ENCODE data around the gene PLXNA2.

The PLXNA2 gene

DNA sequence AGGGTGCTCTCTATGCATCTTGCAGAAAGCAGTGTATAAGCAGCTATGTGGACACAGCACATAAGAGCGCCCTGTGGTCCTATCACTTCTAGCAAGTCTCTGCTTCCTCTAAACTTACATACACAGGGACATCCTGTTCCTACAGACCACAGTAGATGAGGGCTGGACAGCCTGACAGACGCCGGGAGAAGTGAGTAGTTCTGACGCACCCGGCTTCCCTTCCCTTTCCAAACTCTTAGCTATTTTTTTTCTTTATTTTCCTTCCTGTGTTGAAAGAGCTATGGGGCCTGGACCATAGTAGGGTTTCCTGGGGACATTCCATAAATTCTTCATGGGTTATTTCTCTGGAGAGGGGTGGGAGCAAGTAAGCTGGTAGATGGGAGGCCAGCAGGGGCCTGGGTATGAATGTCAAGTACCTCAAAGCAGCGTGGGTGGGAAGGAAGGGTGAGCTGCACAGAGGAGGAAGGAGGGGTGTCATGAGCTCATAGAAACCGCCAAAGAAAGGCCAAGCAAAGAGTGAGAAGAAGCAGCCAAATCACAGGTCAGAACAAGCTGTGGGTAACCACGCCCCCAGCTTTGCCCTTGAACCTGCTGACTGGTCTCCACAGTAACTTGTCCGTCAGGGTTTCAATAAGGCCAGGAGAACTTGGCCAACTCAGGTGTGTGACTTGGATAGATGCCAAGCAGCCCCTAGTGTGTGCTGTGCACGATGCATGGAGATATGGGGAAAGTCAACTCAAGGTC is 36.6 kb downstream of the PLXNA2 start:
- FAIRE-seq = no peak
- DNase-seq (ENCODE audit: insufficient read length, low spot score) = no peak

DNA sequence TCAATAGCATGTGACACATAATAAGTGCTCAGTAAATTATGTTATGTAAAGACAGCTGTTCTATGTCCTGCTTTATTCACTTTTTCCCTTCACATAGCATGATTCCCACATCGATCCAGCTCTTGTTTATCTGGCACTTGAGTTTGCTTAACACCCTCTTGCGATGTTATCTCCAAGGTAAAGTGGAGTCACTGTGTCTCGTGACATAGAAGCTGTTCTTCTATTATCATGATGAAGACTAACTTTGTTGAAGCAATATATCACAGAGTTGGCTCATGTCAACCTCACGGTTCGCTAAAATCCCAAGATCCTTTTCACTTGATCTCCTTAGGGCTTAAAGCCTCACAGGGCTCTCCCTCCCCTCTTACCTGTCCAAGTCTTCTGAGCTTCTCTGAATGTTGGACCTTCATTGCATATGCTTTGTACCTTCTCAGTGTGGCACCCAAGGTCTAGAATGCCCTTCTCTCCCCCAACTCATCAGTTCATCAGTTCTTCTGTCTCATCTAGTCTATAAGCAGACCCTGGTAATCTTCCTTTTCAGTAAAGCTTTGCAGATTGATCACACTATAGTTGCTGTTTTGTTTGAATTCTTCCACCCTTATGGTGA is 38.0 kb downstream of the PLXNA2 start:
- no peak for DNase-seq (ENCODE audit: insufficient read length, low spot score)
- FAIRE-seq = no peak

DNA sequence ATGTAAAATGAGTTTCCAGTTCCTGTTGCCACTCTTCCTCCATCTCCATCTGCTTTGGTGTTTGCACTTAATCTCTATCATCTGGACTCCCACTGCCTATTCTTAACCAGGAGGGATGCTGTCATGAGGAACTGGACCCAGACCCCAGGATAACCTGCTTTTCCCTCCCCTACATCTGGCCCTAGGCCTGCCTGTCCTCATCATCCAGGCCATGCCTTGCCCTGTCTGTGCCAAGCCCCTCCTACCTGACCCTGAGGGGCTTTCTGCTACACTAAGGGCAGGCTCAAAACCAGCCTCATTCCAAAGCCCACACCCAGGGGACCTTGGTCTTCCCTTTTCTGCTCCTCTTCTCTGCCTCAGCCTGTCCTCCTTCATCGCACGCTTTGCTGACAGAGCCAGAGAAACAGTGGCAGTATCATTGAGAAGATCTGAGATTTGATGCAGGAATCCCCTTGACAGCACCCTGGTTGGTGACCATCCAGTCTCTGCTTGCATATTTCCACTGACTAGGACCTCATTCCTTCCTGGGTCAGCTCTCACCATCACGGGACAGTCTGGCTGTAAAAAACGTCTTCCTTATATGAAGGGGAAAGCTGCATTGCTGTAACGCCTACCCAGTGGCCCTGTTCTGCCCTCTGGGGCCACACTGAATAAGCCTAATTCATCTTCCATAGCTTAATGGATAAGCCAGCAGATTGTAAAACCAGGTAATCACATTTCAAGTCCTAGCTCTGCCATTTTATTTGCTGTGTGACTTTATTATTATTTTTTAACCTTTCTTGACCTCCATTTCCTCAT is 38.8 kb downstream of the PLXNA2 start:
- no peak for DNase-seq (ENCODE audit: insufficient read length, low spot score)
- no peak for FAIRE-seq

DNA sequence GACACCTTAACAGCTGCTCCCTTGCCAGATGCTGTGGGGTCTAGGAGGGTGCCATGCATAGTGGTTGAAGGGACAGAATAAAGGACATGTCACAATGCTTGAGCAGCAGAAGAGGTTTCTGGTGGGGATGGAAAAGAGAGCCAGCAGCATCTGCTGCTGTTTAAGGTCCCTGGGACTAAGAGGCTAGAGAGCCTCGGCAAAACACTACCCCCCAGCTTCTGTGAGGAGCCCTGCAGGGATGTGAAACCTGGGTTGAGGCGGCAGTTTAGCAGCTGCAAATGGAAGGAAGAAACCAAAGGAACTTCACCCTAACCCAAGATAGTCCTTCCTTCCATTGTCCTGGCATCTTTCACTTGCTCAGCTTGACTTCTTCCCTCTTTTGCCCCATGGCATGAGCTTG is 39.4 kb downstream of the PLXNA2 start:
- DNase-seq (ENCODE audit: insufficient read length, low spot score) (no peak), FAIRE-seq (no peak)

DNA sequence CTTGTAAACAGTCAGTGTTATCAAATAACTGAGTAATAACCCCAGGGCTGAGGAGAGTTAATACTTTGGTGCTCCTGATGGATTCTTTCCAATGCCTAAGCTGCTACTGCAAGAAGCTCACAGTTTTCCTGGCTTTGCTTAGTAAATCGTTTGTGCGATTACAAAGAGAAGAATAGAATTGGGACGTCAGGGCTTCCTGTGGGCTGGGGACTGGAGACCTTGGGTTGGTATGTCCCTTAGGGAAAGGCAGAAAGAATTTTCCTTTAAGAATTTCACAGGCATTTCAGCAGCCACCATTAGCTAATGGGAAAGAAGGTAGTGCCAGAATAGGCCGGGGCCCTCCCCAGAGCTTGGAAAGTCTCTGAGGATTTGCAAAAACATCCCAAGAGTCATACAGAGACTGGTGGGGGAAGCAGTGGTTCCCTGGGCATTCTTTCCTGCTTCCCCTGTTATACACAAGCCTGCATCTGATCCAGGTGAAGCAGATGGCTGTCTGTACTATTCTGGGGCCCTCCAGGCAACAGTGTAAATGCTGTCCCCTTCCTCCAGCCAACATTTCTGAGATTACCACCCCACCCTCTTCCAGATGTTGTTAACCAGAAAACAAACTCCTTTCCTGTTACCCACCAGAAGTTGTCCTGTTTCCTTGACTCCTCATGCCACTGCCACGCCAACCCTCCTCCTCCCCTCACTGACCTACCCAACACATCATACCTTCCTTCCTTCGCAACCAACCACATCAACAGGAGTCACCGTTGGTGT is 40.2 kb downstream of the PLXNA2 start:
- FAIRE-seq (no peak), DNase-seq (ENCODE audit: insufficient read length, low spot score) (no peak)

DNA sequence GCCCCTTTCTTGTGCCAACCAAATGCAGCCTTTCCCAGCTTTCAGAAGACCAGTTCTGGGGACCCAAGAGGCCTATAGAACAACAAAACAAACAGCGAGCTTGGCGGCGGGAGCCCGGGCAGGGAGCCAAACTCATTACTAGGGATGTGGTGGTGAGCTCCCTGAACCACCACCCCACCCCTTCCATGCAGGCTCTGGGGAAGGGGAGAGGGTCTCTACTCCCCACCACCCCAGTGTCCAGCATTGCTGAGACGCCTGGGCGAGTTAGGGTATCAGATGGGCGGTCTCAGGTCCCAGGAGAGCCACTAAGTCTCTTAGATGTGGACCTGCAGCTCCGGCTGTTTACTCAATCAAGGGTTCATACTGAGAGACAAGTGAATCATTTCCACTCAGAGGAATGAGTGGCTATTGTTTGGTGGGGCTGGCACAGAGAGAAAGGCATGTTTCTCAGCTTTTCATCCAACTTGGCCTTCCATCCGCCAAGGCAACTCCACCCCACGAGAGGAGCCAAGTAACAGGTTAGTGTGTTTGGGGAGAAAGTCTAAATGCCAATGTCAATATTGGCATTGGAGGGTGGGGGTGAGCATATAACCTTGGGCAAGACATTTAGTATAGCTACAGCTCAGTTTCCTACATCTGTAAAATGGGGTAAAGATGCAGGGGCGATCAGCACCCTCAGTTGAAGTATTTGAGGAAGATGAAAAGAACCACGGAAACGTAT is 40.9 kb downstream of the PLXNA2 start:
- FAIRE-seq (no peak), DNase-seq (ENCODE audit: insufficient read length, low spot score) (no peak)

DNA sequence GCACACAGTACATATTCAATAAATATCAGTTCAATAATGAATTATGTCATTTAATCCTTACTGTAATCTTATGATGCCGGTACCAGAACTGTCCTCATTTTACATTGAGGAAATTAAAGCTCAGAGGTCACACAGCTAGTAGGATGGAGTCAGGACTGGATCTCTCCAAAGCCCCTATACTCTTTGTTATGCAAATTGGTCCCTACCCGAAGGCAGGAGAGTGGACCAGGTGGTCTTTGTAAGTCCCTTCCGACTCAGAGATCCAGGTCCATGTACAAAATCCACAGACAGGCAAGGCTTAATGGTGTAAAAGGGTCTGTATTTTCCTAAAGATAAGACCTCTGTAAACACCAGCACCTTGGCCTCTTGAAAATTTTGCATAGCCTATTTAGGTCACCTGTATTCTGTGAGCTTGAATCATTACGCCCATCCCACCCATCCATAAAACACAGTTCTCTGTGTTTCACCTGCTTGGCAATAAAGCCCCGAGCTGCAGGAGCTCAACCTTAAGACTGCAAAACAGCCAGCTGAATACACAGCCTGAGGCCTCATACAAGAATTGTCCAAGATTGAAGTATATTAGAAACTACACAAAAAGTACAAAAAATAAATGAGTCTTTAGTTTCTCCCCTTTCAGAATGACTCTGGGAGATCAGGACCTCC is 41.7 kb downstream of the PLXNA2 start:
- FAIRE-seq = no peak
- DNase-seq (ENCODE audit: insufficient read length, low spot score) = no peak

DNA sequence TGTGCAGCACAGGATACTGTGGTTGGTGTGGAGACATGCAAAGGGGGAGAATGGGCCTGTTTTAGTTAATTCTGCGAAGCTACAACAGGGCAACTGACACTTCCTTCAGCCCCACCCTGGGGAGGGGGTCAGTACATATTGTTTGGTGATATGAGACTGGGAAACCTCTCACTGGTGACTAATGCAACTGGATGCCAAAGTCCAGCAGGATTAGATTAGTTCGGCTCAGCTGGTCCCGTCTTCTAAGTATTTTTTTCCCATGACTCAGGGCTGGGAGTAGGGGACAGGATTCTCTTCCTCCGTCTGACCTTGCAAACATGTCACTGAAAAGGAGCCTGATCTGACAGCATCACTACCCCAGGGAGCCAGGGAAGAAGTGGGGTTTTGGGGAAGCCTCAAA is 43.0 kb downstream of the PLXNA2 start:
- FAIRE-seq (no peak), DNase-seq (ENCODE audit: insufficient read length, low spot score) (no peak)

DNA sequence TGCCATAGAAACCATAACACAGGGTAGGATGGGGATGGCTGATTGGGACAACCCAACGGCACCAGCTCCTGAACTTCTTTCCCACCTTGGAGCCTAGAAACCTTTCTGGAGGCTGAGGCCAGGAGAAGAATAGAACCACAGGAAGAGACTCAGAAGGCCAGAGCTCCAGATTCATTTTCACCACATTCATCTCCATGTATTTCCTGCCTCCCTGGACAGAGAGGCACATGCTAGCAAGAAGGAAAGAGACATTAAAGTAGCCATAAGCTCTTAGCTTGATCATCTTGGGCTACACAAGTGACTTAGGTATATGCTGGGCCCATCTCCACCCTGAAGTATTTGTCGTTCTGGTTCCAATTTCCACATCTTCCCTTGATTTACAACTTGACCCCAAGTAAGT is 44.1 kb downstream of the PLXNA2 start:
- FAIRE-seq = no peak
- DNase-seq (ENCODE audit: insufficient read length, low spot score) = no peak

DNA sequence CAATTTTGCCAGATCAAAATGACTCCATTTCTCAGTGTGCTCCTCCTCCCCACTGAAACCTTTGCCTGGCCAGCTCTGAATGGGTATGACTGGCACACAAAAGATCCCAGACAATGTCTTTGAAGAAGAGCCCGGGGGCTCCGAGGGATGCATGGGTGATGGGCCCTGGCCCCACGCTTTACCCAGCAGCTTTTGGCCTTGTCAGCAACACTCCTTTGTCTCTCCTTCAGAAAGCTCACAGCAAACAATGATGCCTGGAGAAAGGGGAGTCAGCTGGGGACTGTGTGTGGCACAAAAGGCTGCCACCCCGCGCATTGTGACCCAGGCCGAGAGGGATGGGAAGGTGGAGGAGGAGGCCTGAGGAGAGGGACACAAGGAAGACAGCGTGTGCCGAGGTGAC is 45.9 kb downstream of the PLXNA2 start:
- DNase-seq (ENCODE audit: insufficient read length, low spot score) (no peak), FAIRE-seq (no peak)

DNA sequence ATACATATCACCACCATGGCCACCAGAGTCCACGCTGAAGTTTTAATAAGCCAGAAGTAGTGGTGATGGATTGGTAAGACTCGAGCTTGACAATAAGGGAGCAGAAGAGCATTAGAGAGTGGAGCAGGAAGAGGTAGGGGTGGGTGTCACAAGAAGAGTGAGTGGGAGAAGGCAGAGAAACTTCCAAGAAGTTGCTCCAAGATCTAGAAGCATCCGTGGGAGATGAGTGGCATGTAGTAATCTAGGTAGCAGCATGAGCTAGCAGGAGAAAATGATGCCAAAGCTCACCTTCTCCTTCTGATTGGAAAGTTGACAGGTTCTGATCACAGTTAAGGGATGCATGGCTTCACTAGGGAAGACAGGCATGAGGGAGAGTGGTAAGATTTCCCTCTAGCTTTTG is 49.2 kb downstream of the PLXNA2 start:
- FAIRE-seq (no peak), DNase-seq (ENCODE audit: insufficient read length, low spot score) (no peak)

DNA sequence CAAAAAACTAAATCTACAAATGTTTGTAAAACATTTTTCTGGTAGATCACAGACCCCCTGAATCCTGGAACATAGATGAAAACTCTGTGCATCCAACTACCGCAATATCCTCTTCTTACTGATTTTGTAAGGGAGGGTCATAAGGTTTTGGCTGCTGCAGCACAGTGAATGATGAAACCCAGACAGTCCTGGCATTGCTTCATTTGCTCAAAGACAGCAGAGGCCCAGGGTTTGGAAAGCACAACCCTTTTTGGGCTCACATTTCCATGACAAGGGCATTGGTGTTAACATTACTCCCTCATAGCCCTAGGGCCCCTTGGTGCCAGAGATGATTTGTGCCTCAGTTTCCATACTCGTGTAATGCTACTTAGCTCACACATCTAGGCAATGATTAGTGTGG is 51.2 kb downstream of the PLXNA2 start:
- DNase-seq (ENCODE audit: insufficient read length, low spot score) (no peak), FAIRE-seq (no peak)

DNA sequence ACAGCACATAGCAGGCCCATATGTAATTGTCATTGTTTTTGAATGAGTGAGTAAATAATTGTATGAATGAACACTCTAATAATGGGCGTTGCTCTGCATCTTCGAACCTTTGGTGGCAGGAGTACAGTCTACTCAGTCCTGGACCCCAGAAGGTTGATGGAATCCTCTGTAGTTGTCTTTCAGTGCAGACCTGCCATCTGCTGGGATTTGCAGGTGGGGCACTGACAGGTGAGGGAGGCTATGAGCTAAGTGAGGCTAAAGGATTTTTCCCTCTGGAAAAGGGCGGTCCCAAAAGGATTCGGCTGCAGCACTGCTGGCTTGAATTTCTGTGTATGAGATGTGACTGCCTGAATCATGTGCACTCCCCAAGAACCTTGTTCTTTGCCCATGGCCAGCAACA is 53.4 kb downstream of the PLXNA2 start:
- FAIRE-seq = no peak
- DNase-seq (ENCODE audit: insufficient read length, low spot score) = no peak

DNA sequence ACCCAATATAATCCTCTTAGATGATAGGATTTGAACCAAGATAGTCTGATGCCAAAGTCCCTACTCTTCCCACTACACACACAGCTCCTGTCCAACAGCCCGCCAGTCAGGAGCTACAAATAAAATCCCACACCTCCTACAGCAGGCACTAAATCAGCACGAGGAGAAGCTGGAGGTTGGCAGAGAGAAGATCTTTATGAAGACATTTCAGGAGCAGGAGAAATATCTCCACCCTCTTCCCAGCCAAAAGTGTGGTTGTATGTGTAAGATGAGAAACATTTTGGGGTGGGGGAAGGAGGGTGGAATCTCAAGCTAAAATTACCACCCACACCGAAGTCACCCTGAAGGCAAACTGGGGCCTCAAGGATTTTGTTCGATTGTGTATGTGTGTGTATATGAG is 54.5 kb downstream of the PLXNA2 start:
- no peak for FAIRE-seq
- no peak for DNase-seq (ENCODE audit: insufficient read length, low spot score)

DNA sequence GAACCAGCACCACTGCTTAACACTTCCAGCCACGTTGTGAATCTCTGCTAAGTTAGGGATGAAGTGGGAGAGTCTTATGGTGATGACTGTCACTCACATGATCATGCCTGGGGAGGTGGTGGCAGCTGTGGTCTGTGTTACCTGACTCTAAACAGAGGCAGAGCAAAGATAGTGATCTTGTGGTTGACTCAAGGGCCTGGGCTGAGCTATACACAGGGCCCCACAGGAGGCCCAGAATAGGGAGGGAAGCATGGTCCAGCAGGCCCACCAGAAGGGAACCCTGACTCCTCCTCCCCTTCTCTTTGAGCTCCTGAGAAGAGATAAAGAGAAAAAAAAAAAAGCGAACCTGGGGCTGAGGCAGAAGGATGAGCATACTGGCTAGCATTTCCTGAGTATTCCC is 55.0 kb downstream of the PLXNA2 start:
- FAIRE-seq = no peak

DNA sequence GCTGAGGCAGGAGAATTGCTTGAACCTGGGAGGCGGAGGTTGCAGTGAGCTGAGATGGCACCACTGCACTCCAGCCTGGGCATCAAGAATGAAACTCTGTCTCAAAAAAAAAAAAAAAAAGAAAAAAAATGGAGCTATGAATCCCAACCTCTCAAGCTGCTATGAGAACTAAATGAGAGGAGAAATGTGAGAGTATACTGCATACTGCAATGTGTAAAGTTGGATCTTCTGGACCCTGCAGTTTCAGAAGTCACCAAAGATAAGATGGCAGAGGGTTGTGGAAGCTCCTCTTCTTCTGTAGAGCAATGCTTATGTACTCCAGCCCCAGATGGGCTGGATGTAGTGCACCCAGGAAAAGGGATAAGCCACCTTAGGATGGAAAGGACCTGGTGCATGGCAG is 55.6 kb downstream of the PLXNA2 start:
- DNase-seq (ENCODE audit: insufficient read length, low spot score) (no peak), FAIRE-seq (no peak)

More for the DNA sequence above, 55.0 kb downstream of the PLXNA2 start:
- DNase-seq (ENCODE audit: insufficient read length, low spot score) = no peak

DNA sequence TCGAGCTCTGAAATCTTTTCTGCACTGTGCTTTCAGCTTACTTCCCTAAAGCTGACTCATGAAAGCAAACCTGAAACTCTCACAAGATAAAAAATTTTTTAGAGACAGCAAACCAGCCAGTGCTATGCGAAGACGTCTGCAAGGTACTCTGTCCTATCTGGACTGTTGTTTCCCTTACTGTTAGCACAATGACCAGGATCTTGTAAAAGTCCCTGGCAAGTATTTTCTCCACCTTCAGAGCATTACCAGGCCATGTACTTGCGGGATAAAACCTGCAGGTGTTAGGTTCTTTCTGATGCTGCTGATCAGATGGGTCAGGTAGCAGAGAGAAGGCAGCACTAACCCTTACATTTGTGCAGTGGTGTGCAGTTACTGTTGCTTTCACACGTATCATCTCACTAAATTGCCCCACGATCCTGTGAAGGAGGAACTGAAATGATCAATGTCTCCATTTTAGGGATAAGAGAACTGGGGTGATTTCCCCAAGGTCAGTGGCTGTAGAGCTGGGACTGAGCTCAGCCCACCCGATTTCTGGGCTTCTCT is 56.6 kb downstream of the PLXNA2 start:
- FAIRE-seq (no peak), DNase-seq (ENCODE audit: insufficient read length, low spot score) (peak; percentile 35)

DNA sequence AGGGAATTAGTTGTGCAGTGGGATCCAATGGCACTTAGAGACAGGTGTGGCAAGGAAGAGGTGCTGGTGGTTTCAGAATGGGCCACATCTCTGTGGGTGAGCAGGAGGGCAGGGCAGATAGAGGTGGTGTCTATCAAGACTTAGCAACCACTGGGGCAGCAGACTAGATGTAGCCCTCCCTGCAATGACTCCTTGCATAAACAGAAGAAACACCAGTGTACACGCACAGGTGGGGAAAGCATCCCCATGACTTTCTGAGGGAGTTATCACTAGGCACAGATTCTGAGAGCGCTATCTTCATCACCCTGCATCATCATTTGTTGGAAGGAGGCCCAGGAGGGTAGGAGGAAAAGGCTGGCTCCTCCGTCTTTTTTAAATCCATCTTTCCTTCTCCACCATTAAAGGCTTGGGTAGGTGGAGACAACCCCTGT is 58.4 kb downstream of the PLXNA2 start:
- DNase-seq (ENCODE audit: insufficient read length, low spot score) (no peak), FAIRE-seq (no peak)

DNA sequence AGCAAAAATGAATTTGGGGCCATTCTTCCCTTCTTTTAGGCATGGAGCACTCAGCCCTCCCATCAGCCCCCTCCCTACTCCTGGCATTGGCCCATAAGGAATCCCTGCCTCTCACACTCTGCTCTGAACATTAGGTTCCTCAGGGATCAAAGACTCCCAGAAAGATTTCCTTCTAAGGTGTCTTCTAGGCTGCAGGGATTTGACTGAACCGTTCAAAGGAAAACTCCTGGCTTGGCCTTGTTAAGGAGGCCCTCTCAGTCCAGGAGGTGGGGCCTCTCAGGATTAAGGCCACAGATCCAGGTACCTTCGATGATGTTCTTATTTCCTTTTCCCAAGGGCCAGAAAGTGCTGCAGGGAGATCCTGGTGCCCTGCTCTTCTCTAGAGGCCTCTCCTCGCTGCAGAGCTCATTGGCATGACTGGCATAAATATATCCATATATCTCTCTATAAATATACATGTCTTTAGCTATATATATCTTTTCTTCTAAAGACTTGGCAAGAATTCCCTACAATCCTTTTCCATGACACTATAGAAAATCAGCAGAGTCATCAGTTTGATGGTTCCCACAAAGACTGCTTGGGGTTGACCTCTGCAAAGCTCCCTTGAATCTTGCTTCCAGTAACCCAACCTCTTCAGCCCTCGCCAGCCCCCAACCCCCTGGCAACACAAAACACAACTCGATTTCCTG is 59.1 kb downstream of the PLXNA2 start:
- DNase-seq (ENCODE audit: insufficient read length, low spot score) (no peak), FAIRE-seq (no peak)
